ENCODE measurements around the gene RRM1.

The RRM1 gene

DNA sequence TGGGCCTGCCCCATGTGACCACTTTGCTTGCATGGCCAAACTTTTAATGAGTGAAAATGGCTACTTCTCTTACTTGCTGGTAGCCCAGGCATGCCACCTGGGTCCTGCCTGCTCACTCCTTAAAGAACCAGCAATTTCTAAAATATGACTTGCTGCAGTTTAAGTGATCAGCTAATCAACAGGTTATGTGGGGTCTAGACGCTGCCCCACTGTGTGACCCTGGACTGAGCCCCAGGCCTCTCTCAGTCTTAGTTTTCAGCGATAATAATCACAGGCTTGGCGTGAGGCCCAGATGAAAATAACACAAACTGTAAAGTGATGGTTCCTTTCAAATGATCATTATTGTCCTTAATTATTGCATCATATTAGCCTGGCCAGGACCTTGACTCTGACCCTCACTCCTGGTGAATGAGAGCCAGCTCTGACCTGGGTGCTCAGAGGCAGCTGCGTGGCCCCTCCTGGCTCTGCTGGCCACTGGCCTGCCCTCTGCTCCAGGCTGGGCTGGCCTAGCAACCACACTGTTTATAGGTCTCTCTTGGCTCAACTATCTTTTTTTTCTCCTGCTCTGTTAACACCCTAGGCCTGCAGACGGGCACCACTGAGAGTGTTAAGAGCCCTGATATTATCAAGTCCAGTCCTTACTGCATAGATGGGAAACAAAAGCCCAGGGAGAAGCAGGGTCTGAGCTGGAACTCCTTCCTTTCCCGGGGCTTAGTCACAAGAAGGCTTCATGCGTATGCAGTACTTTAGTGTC lies 89.7 kb downstream of the RRM1 start:
- TF ChIP-seq POLR2A (IDR thresholded peaks at IDR 0.05; ENCODE audit: extremely low read depth, insufficient read length), result no peak
- TF ChIP-seq MYC (IDR thresholded peaks at IDR 0.05; ENCODE audit: low read depth, low read length), result no peak
- TF ChIP-seq, protein P1, sequence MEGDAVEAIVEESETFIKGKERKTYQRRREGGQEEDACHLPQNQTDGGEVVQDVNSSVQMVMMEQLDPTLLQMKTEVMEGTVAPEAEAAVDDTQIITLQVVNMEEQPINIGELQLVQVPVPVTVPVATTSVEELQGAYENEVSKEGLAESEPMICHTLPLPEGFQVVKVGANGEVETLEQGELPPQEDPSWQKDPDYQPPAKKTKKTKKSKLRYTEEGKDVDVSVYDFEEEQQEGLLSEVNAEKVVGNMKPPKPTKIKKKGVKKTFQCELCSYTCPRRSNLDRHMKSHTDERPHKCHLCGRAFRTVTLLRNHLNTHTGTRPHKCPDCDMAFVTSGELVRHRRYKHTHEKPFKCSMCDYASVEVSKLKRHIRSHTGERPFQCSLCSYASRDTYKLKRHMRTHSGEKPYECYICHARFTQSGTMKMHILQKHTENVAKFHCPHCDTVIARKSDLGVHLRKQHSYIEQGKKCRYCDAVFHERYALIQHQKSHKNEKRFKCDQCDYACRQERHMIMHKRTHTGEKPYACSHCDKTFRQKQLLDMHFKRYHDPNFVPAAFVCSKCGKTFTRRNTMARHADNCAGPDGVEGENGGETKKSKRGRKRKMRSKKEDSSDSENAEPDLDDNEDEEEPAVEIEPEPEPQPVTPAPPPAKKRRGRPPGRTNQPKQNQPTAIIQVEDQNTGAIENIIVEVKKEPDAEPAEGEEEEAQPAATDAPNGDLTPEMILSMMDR (IDR thresholded peaks at IDR 0.05; ENCODE audit: low read depth, low read length), result no peak
- TF ChIP-seq, protein P2, sequence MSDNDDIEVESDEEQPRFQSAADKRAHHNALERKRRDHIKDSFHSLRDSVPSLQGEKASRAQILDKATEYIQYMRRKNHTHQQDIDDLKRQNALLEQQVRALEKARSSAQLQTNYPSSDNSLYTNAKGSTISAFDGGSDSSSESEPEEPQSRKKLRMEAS (IDR thresholded peaks at IDR 0.05; ENCODE audit: low read depth, low read length), result no peak
- DNase-seq (ENCODE audit: low read depth), result no peak
- no peak overlapping the region for H3K4me3 ChIP-seq (ENCODE audit: low read depth, low read length)

DNA sequence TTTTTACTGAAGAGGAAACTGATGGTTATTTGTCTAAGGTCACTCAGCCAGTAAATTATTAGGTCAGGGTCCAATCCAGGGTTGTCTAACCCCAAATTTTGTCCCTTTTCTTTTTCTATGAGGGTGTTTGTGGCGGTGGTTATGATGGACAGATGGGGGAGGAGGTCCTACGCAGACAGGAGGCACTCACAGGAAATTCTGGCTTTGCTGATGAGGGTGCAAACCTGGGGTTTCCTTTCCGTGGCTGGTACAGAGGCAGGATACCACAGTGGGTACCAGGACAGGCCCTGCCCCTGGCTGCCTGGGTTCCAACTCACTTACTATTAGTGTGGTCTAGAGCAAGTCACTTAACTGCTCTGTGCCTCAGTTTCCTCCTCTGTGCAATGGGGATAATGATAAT lies 91.0 kb downstream of the RRM1 start:
- no peak for DNase-seq (ENCODE audit: low read depth)
- TF ChIP-seq, protein P1 (IDR thresholded peaks at IDR 0.05; ENCODE audit: low read depth, low read length), result no peak
- TF ChIP-seq, protein P2 (IDR thresholded peaks at IDR 0.05; ENCODE audit: low read depth, low read length), result no peak
- TF ChIP-seq POLR2A (IDR thresholded peaks at IDR 0.05; ENCODE audit: extremely low read depth, insufficient read length) (no peak), MYC (IDR thresholded peaks at IDR 0.05; ENCODE audit: low read depth, low read length) (no peak)
- no peak overlapping the region for H3K4me3 ChIP-seq (ENCODE audit: low read depth, low read length)

DNA sequence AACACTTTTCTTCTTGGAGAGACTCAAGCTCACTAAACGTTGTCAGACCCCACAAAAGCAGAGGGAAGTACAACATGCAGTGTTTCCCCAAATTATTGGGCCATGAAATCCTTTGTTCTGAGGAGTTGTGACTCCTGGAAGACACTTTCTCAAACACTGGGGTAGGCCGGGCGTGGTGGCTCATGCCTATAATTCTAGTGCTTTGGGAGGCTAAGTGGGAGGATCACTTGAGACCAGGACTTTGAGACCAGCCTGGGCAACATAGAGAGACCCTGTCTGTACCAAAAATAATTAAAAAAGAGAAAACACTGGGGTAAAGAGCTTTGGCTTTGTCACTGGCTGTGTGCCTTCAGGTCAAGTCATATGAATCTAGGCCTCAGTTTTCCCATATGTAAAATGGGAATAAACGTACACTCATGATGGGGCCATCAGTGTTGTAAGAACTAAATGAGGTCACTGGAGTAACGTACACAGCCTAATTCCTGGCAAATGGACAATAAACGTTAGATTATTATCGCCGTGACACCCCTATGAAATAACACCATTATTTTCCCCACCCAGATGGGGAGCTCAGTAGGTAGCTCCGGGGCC lies 92.0 kb downstream of the RRM1 start:
- H3K4me3 ChIP-seq (ENCODE audit: low read depth, low read length), result no peak overlapping the region
- no peak for DNase-seq (ENCODE audit: low read depth)
- TF ChIP-seq MYC (IDR thresholded peaks at IDR 0.05; ENCODE audit: low read depth, low read length), result no peak
- TF ChIP-seq, protein P2 (IDR thresholded peaks at IDR 0.05; ENCODE audit: low read depth, low read length), result no peak
- TF ChIP-seq, protein P1 (IDR thresholded peaks at IDR 0.05; ENCODE audit: low read depth, low read length), result no peak

DNA sequence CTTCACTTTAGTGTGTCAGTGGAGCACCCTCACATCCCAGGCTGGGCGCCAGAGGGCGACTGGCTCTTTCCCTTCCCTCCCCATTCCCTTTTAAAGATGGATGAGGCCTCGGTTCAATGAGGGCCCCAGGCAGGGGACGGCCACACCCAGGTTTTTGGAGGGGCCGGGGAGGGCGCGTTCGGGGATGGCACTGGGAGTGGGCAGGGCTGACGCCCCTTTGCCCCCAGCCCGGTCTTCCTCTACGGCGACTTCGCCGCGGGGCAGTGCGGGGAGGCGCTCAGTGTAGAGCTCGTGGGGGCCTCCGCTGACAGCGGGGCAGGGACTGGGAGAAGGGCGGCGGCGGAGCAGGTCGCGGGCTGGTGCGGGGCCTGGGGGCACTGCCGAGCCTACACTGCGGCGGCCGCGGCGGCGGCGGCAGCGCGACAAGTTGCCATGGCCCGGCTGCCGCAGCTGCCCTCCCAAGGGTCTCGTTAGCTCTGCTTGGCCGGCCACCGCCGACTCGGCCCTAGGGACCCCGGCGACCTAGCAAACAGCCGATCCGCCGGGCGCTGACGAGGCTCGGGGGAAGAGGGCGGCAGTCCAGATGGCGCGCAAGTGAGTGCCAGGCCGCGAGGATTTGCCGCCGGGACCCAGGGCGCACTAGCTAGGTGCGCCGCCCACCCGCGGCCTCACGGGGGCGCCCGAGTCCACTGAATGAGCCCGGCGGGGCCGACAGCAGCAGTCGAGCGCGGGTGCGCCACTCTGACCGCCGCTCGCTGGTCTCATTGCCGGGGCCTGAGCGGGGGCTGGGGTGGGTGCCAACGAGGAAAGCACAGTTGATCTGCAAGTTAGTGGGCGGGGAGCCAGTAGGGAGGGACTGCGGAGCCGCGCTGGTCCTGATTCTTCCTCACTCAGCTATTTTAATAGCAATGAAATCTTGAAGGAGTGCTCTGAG lies 92.7 kb downstream of the RRM1 start:
- TF ChIP-seq, protein P1 (IDR thresholded peaks at IDR 0.05; ENCODE audit: low read depth, low read length), result peak; percentile 69
- no peak for TF ChIP-seq MYC (IDR thresholded peaks at IDR 0.05; ENCODE audit: low read depth, low read length)
- TF ChIP-seq, protein P2 (IDR thresholded peaks at IDR 0.05; ENCODE audit: low read depth, low read length), result peak; percentile 20; the same call in 1 of the 2 replicates
- H3K4me3 ChIP-seq (ENCODE audit: low read depth, low read length), result no peak overlapping the region

More for the DNA sequence above, 92.7 kb downstream of the RRM1 start:
- DNase-seq (ENCODE audit: low read depth), result peak; percentile 79

Measured in NB4 (cell line).